ENCODE measurements around the gene SLC24A3. TPM values are rescaled to one million over a fixed set of nuclear protein-coding genes. Genes with fewer than 3 reads are reported as not detected.

SLC24A3 gene
- total RNA-seq, result 1 to 10 TPM in 1 of 5 experiments, under 1 TPM in 1, not detected in 3; 0.58 to 1.0 TPM
- polyA plus RNA-seq, result not detected
- total RNA-seq, result not detected

- DNase-seq (no peak), ATAC-seq (peak; percentile 17)
- H3K36me3 Mint-ChIP-seq, result peaks cover 0 to 4% (median 0%) of the 10 kb centered on the region in 5 donors
- H3K4me3 Mint-ChIP-seq, result peak within 1 kb of the TSS in 9 of 10 donors; percentile 4 to 69 (median 42)
- Histone ChIP-seq H3K27ac (ENCODE audit: low read depth, low read length) (no peak within 1 kb of the TSS), H3K9me3 (ENCODE audit: control insufficient read depth in 2 of 3, low read length in 3 of 3) (no peaks in the 10 kb centered on the region), H3K27me3 (ENCODE audit: control insufficient read depth in 2 of 2, insufficient read depth in 2 of 2, low read length in 2 of 2) (peaks cover 3% of the 10 kb centered on the region in 2 donors), H3K36me3 (ENCODE audit: control insufficient read depth in 2 of 3, insufficient read depth in 3 of 3, low read length in 3 of 3) (no peaks in the 10 kb centered on the region), H3K4me1 (ENCODE audit: control insufficient read depth in 2 of 2, insufficient read depth in 2 of 2, low read length in 2 of 2) (no peaks in the 10 kb centered on the region), H3K4me3 (ENCODE audit: low read length) (no peak within 1 kb of the TSS)
- peaks cover 0 to 4% (median 0%) of the 10 kb centered on the region in 11 donors for H3K9me3 Mint-ChIP-seq
- CTCF ChIA-PET, result no interaction called here
- peaks cover 45 to 57% (median 52%) of the 10 kb centered on the region in 5 donors for H3K27me3 Mint-ChIP-seq
- POLR2A ChIA-PET, result no interaction called here
- no peak within 1 kb of the TSS for H3K27ac Mint-ChIP-seq
- intact Hi-C loops (cut with micrococcal nuclease), result no loop called here
- H3K4me1 Mint-ChIP-seq, result peaks cover 0 to 6% (median 0%) of the 10 kb centered on the region in 7 donors
Observed at GRCh38 chr20:19212469-19212815, at the start of gene SLC24A3. SLC24A3 (plus strand) TSS chr20:19212642.

- intact Hi-C loops (cut with micrococcal nuclease), result no loop called here
- no peak overlapping the region for H3K27ac Mint-ChIP-seq
Observed at GRCh38 chr20:19170148-19170547, 42.3 kb upstream of the SLC24A3 start.

GRCh38 chr20:19172637-19173036 is 39.8 kb upstream of the SLC24A3 start:
- POLR2A ChIA-PET, result no interaction called here
- Mint-ChIP-seq H3K36me3 (peaks cover 0 to 8% (median 0%) of the 10 kb centered on the region in 5 donors), H3K9me3 (peaks cover 2 to 25% (median 8%) of the 10 kb centered on the region in 11 donors)

More at GRCh38 chr20:19170148-19170547, 42.3 kb upstream of the SLC24A3 start:
- Histone ChIP-seq H3K4me3 (ENCODE audit: low read length) (no peak overlapping the region), H3K4me1 (ENCODE audit: control insufficient read depth in 2 of 2, insufficient read depth in 2 of 2, low read length in 2 of 2) (no peaks in the 10 kb centered on the region), H3K36me3 (ENCODE audit: control insufficient read depth in 2 of 3, insufficient read depth in 3 of 3, low read length in 3 of 3) (no peaks in the 10 kb centered on the region), H3K27ac (ENCODE audit: low read depth, low read length) (no peak overlapping the region), H3K27me3 (ENCODE audit: control insufficient read depth in 2 of 2, insufficient read depth in 2 of 2, low read length in 2 of 2) (no peaks in the 10 kb centered on the region), H3K9me3 (ENCODE audit: control insufficient read depth in 2 of 3, low read length in 3 of 3) (no peaks in the 10 kb centered on the region)
- peaks cover 2 to 28% (median 11%) of the 10 kb centered on the region in 11 donors for H3K9me3 Mint-ChIP-seq
- ATAC-seq, result no peak
- no peaks in the 10 kb centered on the region for H3K4me1 Mint-ChIP-seq
- no peak for DNase-seq
- ChIA-PET CTCF (no interaction called here), POLR2A (no interaction called here)
- peaks cover 0 to 33% (median 21%) of the 10 kb centered on the region in 5 donors for H3K27me3 Mint-ChIP-seq
- H3K36me3 Mint-ChIP-seq, result peaks cover 0 to 8% (median 0%) of the 10 kb centered on the region in 5 donors
- no peak overlapping the region for H3K4me3 Mint-ChIP-seq

GRCh38 chr20:19176470-19177052 is 35.9 kb upstream of the SLC24A3 start:
- H3K36me3 ChIP-seq (ENCODE audit: control insufficient read depth in 2 of 3, insufficient read depth in 3 of 3, low read length in 3 of 3), result no peaks in the 10 kb centered on the region
- no peaks in the 10 kb centered on the region for H3K27me3 ChIP-seq (ENCODE audit: control insufficient read depth in 2 of 2, insufficient read depth in 2 of 2, low read length in 2 of 2)
- H3K27ac ChIP-seq (ENCODE audit: low read depth, low read length), result no peak overlapping the region
- no peaks in the 10 kb centered on the region for H3K9me3 ChIP-seq (ENCODE audit: control insufficient read depth in 2 of 3, low read length in 3 of 3)
- Mint-ChIP-seq H3K27me3 (peaks cover 0 to 29% (median 8%) of the 10 kb centered on the region in 5 donors), H3K4me3 (no peak overlapping the region), H3K27ac (no peak overlapping the region), H3K36me3 (no peaks in the 10 kb centered on the region), H3K4me1 (no peaks in the 10 kb centered on the region), H3K9me3 (peaks cover 0 to 3% (median 0%) of the 10 kb centered on the region in 11 donors)
- H3K4me3 ChIP-seq (ENCODE audit: low read length), result no peak overlapping the region
- H3K4me1 ChIP-seq (ENCODE audit: control insufficient read depth in 2 of 2, insufficient read depth in 2 of 2, low read length in 2 of 2), result no peaks in the 10 kb centered on the region
- intact Hi-C loops (cut with micrococcal nuclease), result no loop called here
- POLR2A ChIA-PET, result no interaction called here
- CTCF ChIA-PET, result no interaction called here
- no peak for DNase-seq
- ATAC-seq, result no peak

More at GRCh38 chr20:19172637-19173036, 39.8 kb upstream of the SLC24A3 start:
- DNase-seq (no peak), ATAC-seq (no peak)
- Histone ChIP-seq H3K27ac (ENCODE audit: low read depth, low read length) (no peak overlapping the region), H3K36me3 (ENCODE audit: control insufficient read depth in 2 of 3, insufficient read depth in 3 of 3, low read length in 3 of 3) (no peaks in the 10 kb centered on the region), H3K4me1 (ENCODE audit: control insufficient read depth in 2 of 2, insufficient read depth in 2 of 2, low read length in 2 of 2) (no peaks in the 10 kb centered on the region), H3K27me3 (ENCODE audit: control insufficient read depth in 2 of 2, insufficient read depth in 2 of 2, low read length in 2 of 2) (no peaks in the 10 kb centered on the region), H3K4me3 (ENCODE audit: low read length) (no peak overlapping the region), H3K9me3 (ENCODE audit: control insufficient read depth in 2 of 3, low read length in 3 of 3) (no peaks in the 10 kb centered on the region)
- no peak overlapping the region for H3K4me3 Mint-ChIP-seq
- no peaks in the 10 kb centered on the region for H3K4me1 Mint-ChIP-seq
- H3K27ac Mint-ChIP-seq, result no peak overlapping the region
- CTCF ChIA-PET, result no interaction called here
- H3K27me3 Mint-ChIP-seq, result peaks cover 0 to 41% (median 25%) of the 10 kb centered on the region in 5 donors
- intact Hi-C loops (cut with micrococcal nuclease), result no loop called here

- intact Hi-C loops (cut with micrococcal nuclease), result no loop called here
- H3K27ac Mint-ChIP-seq, result no peak overlapping the region
- H3K4me1 ChIP-seq (ENCODE audit: control insufficient read depth in 2 of 2, insufficient read depth in 2 of 2, low read length in 2 of 2), result no peaks in the 10 kb centered on the region
- ChIA-PET POLR2A (no interaction called here), CTCF (no interaction called here)
- H3K36me3 ChIP-seq (ENCODE audit: control insufficient read depth in 2 of 3, insufficient read depth in 3 of 3, low read length in 3 of 3), result no peaks in the 10 kb centered on the region
- H3K27ac ChIP-seq (ENCODE audit: low read depth, low read length), result no peak overlapping the region
- H3K27me3 ChIP-seq (ENCODE audit: control insufficient read depth in 2 of 2, insufficient read depth in 2 of 2, low read length in 2 of 2), result no peaks in the 10 kb centered on the region
- H3K36me3 Mint-ChIP-seq, result no peaks in the 10 kb centered on the region
- peaks cover 0 to 12% (median 0%) of the 10 kb centered on the region in 5 donors for H3K27me3 Mint-ChIP-seq
- no peak overlapping the region for H3K4me3 ChIP-seq (ENCODE audit: low read length)
- H3K4me3 Mint-ChIP-seq, result no peak overlapping the region
- no peak for ATAC-seq
- H3K4me1 Mint-ChIP-seq, result no peaks in the 10 kb centered on the region
- DNase-seq, result no peak
- H3K9me3 ChIP-seq (ENCODE audit: control insufficient read depth in 2 of 3, low read length in 3 of 3), result no peaks in the 10 kb centered on the region
- no peaks in the 10 kb centered on the region for H3K9me3 Mint-ChIP-seq
Observed at GRCh38 chr20:19181552-19181951, 30.9 kb upstream of the SLC24A3 start.

GRCh38 chr20:19185083-19185482 is 27.4 kb upstream of the SLC24A3 start:
- intact Hi-C loops (cut with micrococcal nuclease), result no loop called here
- no peaks in the 10 kb centered on the region for H3K9me3 ChIP-seq (ENCODE audit: control insufficient read depth in 2 of 3, low read length in 3 of 3)
- no peak overlapping the region for H3K27ac Mint-ChIP-seq
- no peaks in the 10 kb centered on the region for H3K27me3 ChIP-seq (ENCODE audit: control insufficient read depth in 2 of 2, insufficient read depth in 2 of 2, low read length in 2 of 2)
- ChIA-PET CTCF (no interaction called here), POLR2A (no interaction called here)
- no peaks in the 10 kb centered on the region for H3K4me1 ChIP-seq (ENCODE audit: control insufficient read depth in 2 of 2, insufficient read depth in 2 of 2, low read length in 2 of 2)
- DNase-seq (no peak), ATAC-seq (no peak)
- H3K27me3 Mint-ChIP-seq, result no peaks in the 10 kb centered on the region
- no peak overlapping the region for H3K4me3 ChIP-seq (ENCODE audit: low read length)
- no peak overlapping the region for H3K4me3 Mint-ChIP-seq
- peaks cover 0 to 7% (median 4%) of the 10 kb centered on the region in 11 donors for H3K9me3 Mint-ChIP-seq
- H3K36me3 Mint-ChIP-seq, result peaks cover 0 to 2% (median 0%) of the 10 kb centered on the region in 5 donors
- no peaks in the 10 kb centered on the region for H3K4me1 Mint-ChIP-seq
- no peak overlapping the region for H3K27ac ChIP-seq (ENCODE audit: low read depth, low read length)
- H3K36me3 ChIP-seq (ENCODE audit: control insufficient read depth in 2 of 3, insufficient read depth in 3 of 3, low read length in 3 of 3), result no peaks in the 10 kb centered on the region

- Histone ChIP-seq H3K4me1 (ENCODE audit: control insufficient read depth in 2 of 2, insufficient read depth in 2 of 2, low read length in 2 of 2) (no peaks in the 10 kb centered on the region), H3K4me3 (ENCODE audit: low read length) (no peak overlapping the region), H3K27ac (ENCODE audit: low read depth, low read length) (no peak overlapping the region), H3K9me3 (ENCODE audit: control insufficient read depth in 2 of 3, low read length in 3 of 3) (no peaks in the 10 kb centered on the region), H3K36me3 (ENCODE audit: control insufficient read depth in 2 of 3, insufficient read depth in 3 of 3, low read length in 3 of 3) (no peaks in the 10 kb centered on the region), H3K27me3 (ENCODE audit: control insufficient read depth in 2 of 2, insufficient read depth in 2 of 2, low read length in 2 of 2) (no peaks in the 10 kb centered on the region)
- ATAC-seq, result no peak
- H3K9me3 Mint-ChIP-seq, result peaks cover 0 to 9% (median 3%) of the 10 kb centered on the region in 11 donors
- CTCF ChIA-PET, result no interaction called here
- peaks cover 0 to 8% (median 0%) of the 10 kb centered on the region in 5 donors for H3K27me3 Mint-ChIP-seq
- DNase-seq, result no peak
- no peak overlapping the region for H3K27ac Mint-ChIP-seq
- no peaks in the 10 kb centered on the region for H3K4me1 Mint-ChIP-seq
- POLR2A ChIA-PET, result no interaction called here
- peaks cover 0 to 2% (median 0%) of the 10 kb centered on the region in 5 donors for H3K36me3 Mint-ChIP-seq
- no peak overlapping the region for H3K4me3 Mint-ChIP-seq
- intact Hi-C loops (cut with micrococcal nuclease), result no loop called here
Observed at GRCh38 chr20:19193349-19193748, 19.1 kb upstream of the SLC24A3 start.

Data from naive thymus-derived CD4-positive, alpha-beta T cell (primary cell).